HG02610 (cell line): ENCODE data around the gene KCNQ1OT1.

Experiments used
- ATAC-seq: cut with Tn5 transposase; IDR thresholded peaks from one replicate; pipeline ENCODE4 v1.9.1; 2021; ENCODE audit warnings: mild to moderate bottlenecking, moderate library complexity; ENCODE audit not compliant: unreplicated experiment

KCNQ1OT1 gene

DNA sequence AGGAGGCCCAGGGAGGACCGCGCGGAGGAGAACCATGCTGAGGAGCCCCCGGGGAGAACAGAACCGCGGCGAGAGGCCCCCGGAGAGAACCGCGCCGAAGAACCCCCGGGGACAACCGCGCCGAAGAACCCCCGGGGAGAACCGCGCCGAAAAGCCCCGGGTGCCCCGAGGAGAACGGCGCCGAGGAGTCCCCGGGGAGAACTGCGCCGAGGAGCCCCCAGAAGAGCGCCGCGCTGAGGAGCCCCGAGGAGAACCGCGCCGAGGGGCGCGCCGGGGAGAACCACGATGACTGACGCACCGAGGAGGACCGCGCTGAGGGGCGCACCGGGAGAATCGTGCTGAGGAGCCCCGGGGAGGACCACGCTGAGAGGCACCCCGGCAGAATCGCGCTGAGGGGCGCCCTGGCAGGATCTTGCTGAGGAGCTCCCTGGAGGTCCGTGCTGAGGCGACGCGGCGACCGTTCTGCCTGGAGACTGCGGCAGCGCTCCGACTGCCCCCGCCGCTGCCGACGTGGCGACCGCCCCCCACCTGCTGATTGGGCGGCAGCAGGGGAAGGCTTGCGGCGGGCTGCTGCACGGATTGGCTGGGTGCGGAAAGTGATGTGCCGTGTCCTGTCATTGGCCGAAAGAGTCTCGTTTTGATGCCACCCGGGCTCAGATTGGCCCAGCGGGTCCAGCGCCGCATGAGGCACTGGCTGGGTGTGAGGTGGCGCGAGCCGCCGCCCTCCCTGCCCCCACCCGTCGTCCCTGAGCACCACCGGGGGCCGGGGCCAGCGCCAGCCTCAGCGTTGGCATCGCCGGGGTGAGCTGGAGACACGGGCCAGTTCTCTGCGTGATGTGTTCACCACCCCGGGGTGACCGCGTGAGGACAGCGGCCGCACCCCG is at the start of gene KCNQ1OT1:
TSS of gene KCNQ1OT1 (minus strand) at position 464 of the 884 bp plus-strand sequence.
- ATAC-seq, result peak; percentile 89

DNA sequence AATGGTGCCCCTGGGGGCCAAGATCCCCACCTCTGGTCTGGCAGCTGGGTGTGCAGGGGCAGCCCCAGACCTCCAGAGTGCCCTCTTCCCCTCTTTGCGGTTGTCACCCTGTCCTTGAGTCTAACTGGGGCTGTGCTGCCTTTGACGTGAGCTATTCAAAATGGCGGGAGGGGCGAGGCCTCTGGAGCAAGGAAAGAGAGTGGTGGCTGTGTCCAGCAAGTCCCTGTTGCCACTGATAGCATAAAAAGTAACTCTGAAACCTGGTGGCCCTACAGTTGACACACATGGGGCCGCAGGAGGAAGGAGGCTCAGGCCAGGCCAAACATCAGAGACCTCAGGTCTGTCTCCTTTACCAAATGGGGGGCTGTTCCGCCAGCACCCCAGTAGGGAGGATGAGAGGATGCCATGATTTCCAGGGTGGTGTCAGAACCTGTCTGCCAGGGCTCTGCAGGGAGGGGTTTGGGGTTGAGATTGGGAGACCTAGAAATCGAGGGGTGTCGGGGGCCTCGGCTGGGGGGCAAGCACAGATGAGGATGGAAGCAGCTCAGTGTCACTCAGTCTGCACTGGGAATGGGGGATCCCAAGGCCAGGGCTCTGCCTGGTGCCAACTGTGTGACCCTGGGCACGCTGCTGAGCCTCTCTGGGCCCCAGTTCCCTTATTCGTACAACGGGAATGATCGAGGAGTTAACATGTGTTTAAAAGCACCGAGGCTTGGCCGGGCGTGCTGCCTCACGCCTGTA is 49.2 kb upstream of the KCNQ1OT1 start:
- no peak for ATAC-seq

GRCh38 chr11:2748061-2748813 is 48.4 kb upstream of the KCNQ1OT1 start:
- no peak for ATAC-seq

GRCh38 chr11:2747248-2748027 is 47.6 kb upstream of the KCNQ1OT1 start:
- ATAC-seq, result no peak

GRCh38 chr11:2746401-2747247 is 46.8 kb upstream of the KCNQ1OT1 start:
- ATAC-seq, result no peak

DNA sequence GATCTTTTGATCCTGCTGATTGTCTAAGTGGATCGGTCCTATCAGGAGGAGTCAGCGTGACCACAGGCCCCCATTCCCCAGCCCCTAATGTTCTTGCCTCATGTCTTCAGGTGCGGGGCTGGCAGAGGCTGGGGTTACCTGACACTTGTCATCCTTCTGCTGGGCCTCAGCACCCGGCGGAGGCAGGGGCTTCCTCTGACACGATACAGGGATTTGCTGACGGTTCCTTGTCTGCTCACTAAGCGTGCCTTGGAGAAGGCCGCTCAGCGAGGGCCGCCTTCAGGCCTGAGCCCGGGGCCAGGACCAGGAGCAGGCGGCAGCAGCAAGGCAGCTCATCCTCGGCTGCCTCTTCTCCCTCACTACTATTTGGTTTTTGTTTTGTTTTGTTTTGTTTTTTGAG is 45.7 kb upstream of the KCNQ1OT1 start:
- ATAC-seq, result no peak

- ATAC-seq, result no peak
Measured at GRCh38 chr11:2744166-2744565, 44.4 kb upstream of the KCNQ1OT1 start.

- ATAC-seq, result no peak
Measured at GRCh38 chr11:2743427-2744110, 43.8 kb upstream of the KCNQ1OT1 start.

DNA sequence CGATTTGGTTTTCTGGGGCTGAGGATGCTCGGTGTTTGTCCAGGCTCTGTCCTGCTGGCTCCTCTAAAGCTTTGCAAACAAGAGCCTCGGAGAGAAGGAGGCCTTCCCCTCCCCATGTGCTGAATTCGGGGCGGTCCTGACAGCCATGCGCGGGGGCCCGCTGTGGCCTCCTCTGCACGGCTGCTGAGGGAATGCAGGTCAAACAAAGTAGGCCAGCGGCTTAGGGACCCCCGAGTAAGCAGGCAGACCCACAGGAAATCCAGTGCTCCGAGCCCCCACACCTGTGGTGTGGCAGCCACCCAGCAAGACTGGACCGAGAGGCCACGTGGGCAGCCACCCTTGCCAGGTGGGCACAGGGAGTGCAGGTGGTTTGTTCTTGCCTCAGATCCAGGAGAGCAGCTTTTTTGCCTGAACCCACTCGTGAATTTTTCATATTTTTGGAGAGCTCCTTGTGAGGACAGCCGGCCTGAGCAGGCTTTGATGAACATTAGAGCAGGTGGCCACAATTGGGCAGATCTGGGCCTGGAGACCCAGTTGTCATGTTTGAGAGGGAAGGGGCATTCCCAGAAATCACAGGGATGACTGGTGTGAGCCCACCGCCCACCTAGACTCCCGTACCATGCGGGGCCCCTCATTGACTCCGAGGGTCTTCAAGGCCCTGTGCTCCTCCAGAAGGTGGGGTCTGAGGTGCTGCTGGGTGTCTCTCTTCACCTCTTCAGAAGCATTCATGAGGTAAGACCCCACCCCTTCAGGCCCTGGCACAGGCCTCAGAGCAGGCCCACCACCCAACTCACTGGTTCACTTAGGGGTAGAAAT is 43.0 kb upstream of the KCNQ1OT1 start:
- no peak for ATAC-seq

GRCh38 chr11:2742201-2742600 is 42.4 kb upstream of the KCNQ1OT1 start:
- no peak for ATAC-seq

DNA sequence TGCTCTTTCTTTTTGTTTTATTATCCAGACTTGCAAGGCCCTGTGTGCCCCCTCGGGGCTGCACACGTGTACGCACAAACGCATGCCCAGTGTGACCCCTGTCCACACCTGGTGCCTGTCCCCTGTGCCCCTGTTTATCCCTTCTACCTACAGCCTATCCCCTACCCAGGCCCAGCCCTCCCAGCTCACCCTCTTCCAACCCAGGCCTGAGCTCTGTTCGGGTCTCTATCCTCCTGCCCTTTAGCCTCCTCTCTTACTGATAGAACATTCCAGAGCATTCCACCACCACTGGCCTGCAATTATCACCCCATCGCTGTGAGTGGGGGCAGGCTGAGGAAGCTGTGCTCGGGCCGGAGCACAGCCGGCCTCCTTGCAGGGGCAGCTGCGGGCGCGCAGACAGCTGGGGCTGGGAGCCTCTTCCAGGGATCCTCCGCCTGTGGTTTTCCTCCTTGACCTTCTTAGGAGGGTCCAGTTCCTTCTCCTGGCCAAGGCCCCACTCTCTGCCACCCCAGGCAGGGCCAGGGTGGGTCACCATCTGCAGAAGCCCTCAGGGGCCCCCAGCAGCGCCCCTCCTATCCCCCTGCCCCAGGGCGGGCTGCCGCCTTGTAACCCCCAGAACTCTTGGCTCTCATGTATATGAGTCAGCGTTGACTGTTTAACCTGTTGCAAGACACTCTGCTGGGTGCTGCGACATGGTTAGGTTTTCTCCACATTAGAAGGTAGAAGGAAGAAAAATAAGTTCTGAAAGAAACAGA is 41.8 kb upstream of the KCNQ1OT1 start:
- no peak for ATAC-seq

GRCh38 chr11:2741006-2741376 is 41.2 kb upstream of the KCNQ1OT1 start:
- no peak for ATAC-seq

- ATAC-seq, result no peak
Measured at GRCh38 chr11:2740275-2740940, 40.6 kb upstream of the KCNQ1OT1 start.

DNA sequence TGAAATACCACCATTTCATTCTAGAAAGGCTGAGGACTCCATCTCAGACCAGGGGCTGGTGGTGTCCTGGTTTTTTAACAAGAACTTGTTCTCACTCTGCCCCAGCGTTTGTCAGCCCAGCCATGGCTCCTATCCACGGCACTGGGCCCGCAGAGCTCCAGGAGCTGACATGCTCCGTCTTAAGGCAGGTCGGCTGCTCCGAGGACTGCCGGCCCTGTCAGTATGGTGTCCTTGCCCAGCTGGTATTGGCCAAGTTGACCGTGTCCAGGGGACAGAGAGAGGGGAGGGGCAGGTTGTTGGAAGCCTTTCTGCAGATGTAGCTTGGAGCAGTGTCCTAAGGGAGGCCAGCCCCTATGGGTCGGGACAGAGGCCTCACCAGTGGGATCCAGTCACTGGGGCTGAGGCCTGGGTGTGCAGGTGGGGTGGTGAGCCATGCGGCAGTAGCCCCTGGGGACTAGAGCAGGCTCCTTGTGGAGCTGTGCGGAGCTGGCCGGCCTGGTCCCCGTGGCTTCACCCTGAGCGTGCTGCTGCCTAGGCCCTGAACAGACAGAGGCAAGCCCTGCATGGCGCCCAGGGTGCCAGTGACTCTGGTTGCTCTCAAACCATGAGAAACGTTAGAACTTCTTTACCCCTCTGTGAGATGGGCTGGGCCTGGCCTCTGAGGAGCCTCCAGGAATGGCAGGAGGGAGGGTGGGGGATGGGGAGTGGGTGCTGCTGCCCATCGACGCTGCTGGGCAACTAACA is 39.9 kb upstream of the KCNQ1OT1 start:
- ATAC-seq, result no peak

DNA sequence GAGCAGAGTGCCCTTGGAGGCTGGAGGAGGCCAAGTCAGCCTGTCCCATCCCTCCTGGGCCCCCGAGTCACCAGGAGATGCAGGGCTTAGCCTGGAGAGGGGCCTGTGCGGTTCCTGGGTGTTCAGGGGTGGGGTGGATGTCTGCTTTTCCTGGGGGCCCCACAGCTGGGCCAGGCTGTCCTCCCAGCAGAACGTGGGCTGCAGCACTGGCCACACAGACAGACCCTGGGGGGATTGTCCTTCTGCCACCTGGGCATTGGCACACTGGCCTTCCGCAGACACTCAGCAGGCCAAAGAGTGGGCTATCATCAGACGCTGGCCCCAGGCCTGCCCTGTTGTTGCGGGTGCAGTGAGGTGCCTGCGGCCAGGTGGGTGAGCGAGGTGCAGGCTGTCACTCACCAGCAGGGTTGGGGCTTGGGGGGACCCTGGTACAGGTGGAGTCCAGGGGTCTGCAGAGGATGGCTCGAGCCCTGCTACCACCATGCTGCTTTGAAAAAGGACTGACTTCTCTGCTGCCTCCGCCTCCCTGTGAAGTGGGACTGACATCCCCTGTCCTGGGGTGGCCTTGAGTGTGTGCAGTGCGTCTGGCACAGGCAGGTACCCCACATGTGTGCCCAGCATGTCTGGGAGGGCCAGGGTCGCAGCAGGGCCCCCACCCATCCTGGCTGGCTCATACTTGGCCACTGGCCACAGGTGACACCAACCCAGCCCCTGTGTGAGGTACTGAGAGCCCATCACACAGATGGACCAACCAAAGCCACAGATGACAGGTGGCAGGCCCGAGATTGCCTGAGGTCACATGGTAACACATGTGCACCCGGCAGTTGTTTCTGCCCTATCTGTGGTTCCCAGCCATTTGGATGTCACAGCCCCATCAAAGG is 39.0 kb upstream of the KCNQ1OT1 start:
- no peak for ATAC-seq
